Measurements from ENCODE around the gene NEURL1. TPM values are rescaled to one million over a fixed set of nuclear protein-coding genes. Genes with fewer than 3 reads are reported as not detected.
"Not testable (repeated sequence)": the region's sequence is repeated elsewhere in the genome, so short reads cannot be mapped to it uniquely, and the experiment has no call there.

NEURL1 gene
- total RNA-seq, 2 experiments from 2014 or later = 0.98 to 1.1 TPM

- Mint-ChIP-seq H3K4me1 (no peaks in the 10 kb centered on the region), H3K27me3 (no peaks in the 10 kb centered on the region), H3K36me3 (ENCODE audit: low read depth) (no peaks in the 10 kb centered on the region), H3K9me3 (no peaks in the 10 kb centered on the region), H3K4me3 (no peak overlapping the region), H3K27ac (no peak overlapping the region)
- no peak for DNase-seq
- ChIA-PET POLR2A (no interaction called here), CTCF (interaction anchor here (1.0 kb wide), 1 partner anchor 11 kb away, joined by 3 read pairs; no protein-coding TSS in a partner anchor)
Measured at GRCh38 chr10:103595933-103596726, 102.6 kb downstream of the NEURL1 start.

- ChIA-PET POLR2A (no interaction called here), CTCF (no interaction called here)
- H3K27me3 Mint-ChIP-seq = no peaks in the 10 kb centered on the region
- DNase-seq = no peak
- H3K36me3 Mint-ChIP-seq (ENCODE audit: low read depth) = no peaks in the 10 kb centered on the region
- H3K4me3 Mint-ChIP-seq = no peak overlapping the region
- H3K4me1 Mint-ChIP-seq = no peaks in the 10 kb centered on the region
- no peaks in the 10 kb centered on the region for H3K9me3 Mint-ChIP-seq
- no peak overlapping the region for H3K27ac Mint-ChIP-seq
Measured at GRCh38 chr10:103597003-103597402, 103.5 kb downstream of the NEURL1 start.

GRCh38 chr10:103598654-103599115, 105.2 kb downstream of the NEURL1 start:
- DNase-seq = no peak
- POLR2A ChIA-PET = no interaction called here
- Mint-ChIP-seq H3K27me3 (no peaks in the 10 kb centered on the region), H3K4me3 (no peak overlapping the region), H3K36me3 (ENCODE audit: low read depth) (peaks cover 10% of the 10 kb centered on the region), H3K27ac (no peak overlapping the region), H3K4me1 (no peaks in the 10 kb centered on the region), H3K9me3 (no peaks in the 10 kb centered on the region)
- CTCF ChIA-PET = interaction anchor here (1.3 to 2.9 kb wide), 2 partner anchors 16 to 88 kb away, joined by 3 to 19 read pairs; no protein-coding TSS in a partner anchor

GRCh38 chr10:103599211-103599610, 105.7 kb downstream of the NEURL1 start:
- no peak for DNase-seq
- H3K36me3 Mint-ChIP-seq (ENCODE audit: low read depth) = peaks cover 10% of the 10 kb centered on the region
- POLR2A ChIA-PET = no interaction called here
- no peaks in the 10 kb centered on the region for H3K27me3 Mint-ChIP-seq
- H3K4me1 Mint-ChIP-seq = no peaks in the 10 kb centered on the region
- no peak overlapping the region for H3K27ac Mint-ChIP-seq
- no peaks in the 10 kb centered on the region for H3K9me3 Mint-ChIP-seq
- CTCF ChIA-PET = interaction anchor here (1.3 to 2.9 kb wide), 2 partner anchors 15 to 87 kb away, joined by 3 to 19 read pairs; no protein-coding TSS in a partner anchor
- H3K4me3 Mint-ChIP-seq = no peak overlapping the region

GRCh38 chr10:103599907-103600306, 106.4 kb downstream of the NEURL1 start:
- H3K4me3 Mint-ChIP-seq = no peak overlapping the region
- POLR2A ChIA-PET = no interaction called here
- H3K9me3 Mint-ChIP-seq = no peaks in the 10 kb centered on the region
- H3K4me1 Mint-ChIP-seq = no peaks in the 10 kb centered on the region
- CTCF ChIA-PET = interaction anchor here (2.9 kb wide), 1 partner anchor 86 kb away, joined by 19 read pairs; no protein-coding TSS in a partner anchor
- H3K27ac Mint-ChIP-seq = no peak overlapping the region
- peaks cover 10% of the 10 kb centered on the region for H3K36me3 Mint-ChIP-seq (ENCODE audit: low read depth)
- DNase-seq = no peak
- H3K27me3 Mint-ChIP-seq = no peaks in the 10 kb centered on the region

GRCh38 chr10:103600325-103600724, 106.8 kb downstream of the NEURL1 start:
- Mint-ChIP-seq H3K27ac (no peak overlapping the region), H3K4me3 (no peak overlapping the region), H3K9me3 (no peaks in the 10 kb centered on the region), H3K27me3 (no peaks in the 10 kb centered on the region), H3K36me3 (ENCODE audit: low read depth) (peaks cover 10% of the 10 kb centered on the region), H3K4me1 (no peaks in the 10 kb centered on the region)
- ChIA-PET POLR2A (interaction anchor here (0.8 kb wide), 1 partner anchor 86 kb away, joined by 3 read pairs; no protein-coding TSS in a partner anchor), CTCF (interaction anchor here (2.9 kb wide), 1 partner anchor 86 kb away, joined by 19 read pairs; no protein-coding TSS in a partner anchor)
- no peak for DNase-seq

- no peak for DNase-seq
- Mint-ChIP-seq H3K4me3 (no peak overlapping the region), H3K36me3 (ENCODE audit: low read depth) (peaks cover 12% of the 10 kb centered on the region), H3K27me3 (no peaks in the 10 kb centered on the region), H3K4me1 (no peaks in the 10 kb centered on the region), H3K9me3 (no peaks in the 10 kb centered on the region), H3K27ac (no peak overlapping the region)
- CTCF ChIA-PET = interaction anchor here (0.8 kb wide), 1 partner anchor 85 kb away, joined by 4 read pairs; no protein-coding TSS in a partner anchor
- POLR2A ChIA-PET = interaction anchor here (0.8 kb wide), 1 partner anchor 85 kb away, joined by 3 read pairs; no protein-coding TSS in a partner anchor
Measured at GRCh38 chr10:103600956-103601569, 107.6 kb downstream of the NEURL1 start.

GRCh38 chr10:103602028-103602851, 108.7 kb downstream of the NEURL1 start:
- ChIA-PET POLR2A (no interaction called here), CTCF (no interaction called here)
- no peak for DNase-seq
- Mint-ChIP-seq H3K4me1 (no peaks in the 10 kb centered on the region), H3K27me3 (no peaks in the 10 kb centered on the region), H3K4me3 (no peak overlapping the region), H3K9me3 (no peaks in the 10 kb centered on the region), H3K36me3 (ENCODE audit: low read depth) (peaks cover 13% of the 10 kb centered on the region), H3K27ac (no peak overlapping the region)

- Mint-ChIP-seq H3K9me3 (no peaks in the 10 kb centered on the region), H3K4me1 (no peaks in the 10 kb centered on the region), H3K27ac (no peak overlapping the region), H3K27me3 (no peaks in the 10 kb centered on the region), H3K4me3 (no peak overlapping the region), H3K36me3 (ENCODE audit: low read depth) (peaks cover 13% of the 10 kb centered on the region)
- CTCF ChIA-PET = no interaction called here
- POLR2A ChIA-PET = no interaction called here
- no peak for DNase-seq
Measured at GRCh38 chr10:103602852-103603155, 109.3 kb downstream of the NEURL1 start.

- Mint-ChIP-seq H3K27ac (no peak overlapping the region), H3K4me1 (no peaks in the 10 kb centered on the region), H3K4me3 (no peak overlapping the region), H3K36me3 (ENCODE audit: low read depth) (peaks cover 13% of the 10 kb centered on the region), H3K9me3 (no peaks in the 10 kb centered on the region), H3K27me3 (no peaks in the 10 kb centered on the region)
- POLR2A ChIA-PET = no interaction called here
- no peak for DNase-seq
- CTCF ChIA-PET = no interaction called here
Measured at GRCh38 chr10:103603382-103603781, 109.9 kb downstream of the NEURL1 start.

GRCh38 chr10:103605359-103606096, 112.0 kb downstream of the NEURL1 start:
- H3K9me3 Mint-ChIP-seq = no peaks in the 10 kb centered on the region
- H3K4me1 Mint-ChIP-seq = no peaks in the 10 kb centered on the region
- peak; percentile 46 for DNase-seq
- H3K4me3 Mint-ChIP-seq = no peak overlapping the region
- ChIA-PET POLR2A (interaction anchor here (1.1 to 1.4 kb wide), 3 partner anchors 9 to 80 kb away, joined by 3 to 4 read pairs (median 3); no protein-coding TSS in a partner anchor), CTCF (interaction anchor here (0.6 to 3.0 kb wide), 13 partner anchors 9 to 269 kb away, joined by 3 to 28 read pairs (median 3); no protein-coding TSS in a partner anchor)
- H3K27ac Mint-ChIP-seq = no peak overlapping the region
- no peaks in the 10 kb centered on the region for H3K27me3 Mint-ChIP-seq
- peaks cover 15% of the 10 kb centered on the region for H3K36me3 Mint-ChIP-seq (ENCODE audit: low read depth)

- not testable (repeated sequence) for H3K27me3 Mint-ChIP-seq, H3K4me3 Mint-ChIP-seq, H3K4me1 Mint-ChIP-seq, H3K27ac Mint-ChIP-seq, DNase-seq, H3K9me3 Mint-ChIP-seq
- ChIA-PET POLR2A (interaction anchor here (1.1 to 1.4 kb wide), 2 partner anchors 8 to 80 kb away, joined by 3 to 4 read pairs; no protein-coding TSS in a partner anchor), CTCF (interaction anchor here (0.6 to 3.0 kb wide), 13 partner anchors 12 to 268 kb away, joined by 3 to 28 read pairs (median 3); no protein-coding TSS in a partner anchor)
- peaks cover 15% of the 10 kb centered on the region for H3K36me3 Mint-ChIP-seq (ENCODE audit: low read depth)
Measured at GRCh38 chr10:103606097-103606438, 112.6 kb downstream of the NEURL1 start.
